ENCODE data around the gene CYP4A22.
"Not testable (repeated sequence)": the region's sequence is repeated elsewhere in the genome, so short reads cannot be mapped to it uniquely, and the experiment has no call there.

The CYP4A22 gene

GRCh38 chr1:47184822-47185677 lies 47.8 kb downstream of the CYP4A22 start:
- no peak for DNase-seq (ENCODE audit: low spot score)

- no peak for DNase-seq (ENCODE audit: low spot score)
These were observed 49.3 kb downstream of the CYP4A22 start for GRCh38 chr1:47186267-47187185.

DNA sequence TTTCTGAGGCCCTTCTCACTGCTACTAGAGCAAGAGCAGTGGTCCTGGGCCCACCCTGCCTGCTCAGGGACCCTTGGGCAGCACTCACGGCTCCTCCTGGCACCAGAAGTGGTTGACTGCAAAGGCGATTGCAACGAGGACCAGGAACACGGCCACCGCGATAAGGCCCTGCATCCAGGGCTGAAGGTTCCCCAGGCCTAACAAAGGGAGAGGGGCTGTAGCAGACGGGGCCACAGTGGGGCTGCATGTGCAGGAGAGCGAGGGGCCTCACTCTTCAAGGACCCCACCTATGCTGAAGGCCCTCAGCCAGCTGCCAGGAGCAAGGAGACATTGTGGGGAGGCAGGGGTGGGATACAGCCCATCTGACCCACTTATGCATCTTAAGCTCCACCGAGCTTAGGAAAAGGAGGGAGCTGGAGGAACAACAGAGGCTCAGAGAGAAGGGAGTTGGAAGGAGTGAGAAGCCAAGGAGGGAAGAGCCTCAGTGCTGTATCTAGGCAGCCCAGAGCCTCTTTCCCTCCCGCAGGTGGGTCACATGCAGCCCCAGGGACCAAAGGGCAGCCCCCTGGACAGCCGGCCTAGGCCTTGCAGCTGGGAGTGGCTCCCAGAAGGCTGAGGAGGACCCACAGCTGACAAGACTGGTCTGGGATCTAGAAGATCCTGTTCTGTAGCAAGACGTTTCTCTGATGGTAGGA lies 50.1 kb downstream of the CYP4A22 start:
- no peak for DNase-seq (ENCODE audit: low spot score)

DNA sequence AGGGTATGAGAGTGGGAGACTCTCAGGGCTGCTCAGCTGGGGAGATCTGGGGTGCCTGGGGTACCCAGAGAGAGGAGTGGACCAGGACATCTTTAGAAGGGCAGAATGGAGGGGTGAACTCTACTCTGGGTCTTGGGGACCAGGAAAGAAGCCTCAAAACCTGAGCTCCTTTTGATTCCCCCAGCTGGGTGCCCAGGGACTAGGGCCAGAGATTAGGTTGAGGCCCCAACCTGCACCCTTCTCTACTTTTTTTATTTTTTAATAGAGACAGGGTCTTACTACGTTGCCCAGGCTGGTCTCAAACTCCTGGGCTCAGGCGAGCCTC lies 50.6 kb downstream of the CYP4A22 start:
- DNase-seq (ENCODE audit: low spot score) = no peak

GRCh38 chr1:47188791-47189785 lies 51.8 kb downstream of the CYP4A22 start:
- DNase-seq (ENCODE audit: low spot score) = no peak

DNA sequence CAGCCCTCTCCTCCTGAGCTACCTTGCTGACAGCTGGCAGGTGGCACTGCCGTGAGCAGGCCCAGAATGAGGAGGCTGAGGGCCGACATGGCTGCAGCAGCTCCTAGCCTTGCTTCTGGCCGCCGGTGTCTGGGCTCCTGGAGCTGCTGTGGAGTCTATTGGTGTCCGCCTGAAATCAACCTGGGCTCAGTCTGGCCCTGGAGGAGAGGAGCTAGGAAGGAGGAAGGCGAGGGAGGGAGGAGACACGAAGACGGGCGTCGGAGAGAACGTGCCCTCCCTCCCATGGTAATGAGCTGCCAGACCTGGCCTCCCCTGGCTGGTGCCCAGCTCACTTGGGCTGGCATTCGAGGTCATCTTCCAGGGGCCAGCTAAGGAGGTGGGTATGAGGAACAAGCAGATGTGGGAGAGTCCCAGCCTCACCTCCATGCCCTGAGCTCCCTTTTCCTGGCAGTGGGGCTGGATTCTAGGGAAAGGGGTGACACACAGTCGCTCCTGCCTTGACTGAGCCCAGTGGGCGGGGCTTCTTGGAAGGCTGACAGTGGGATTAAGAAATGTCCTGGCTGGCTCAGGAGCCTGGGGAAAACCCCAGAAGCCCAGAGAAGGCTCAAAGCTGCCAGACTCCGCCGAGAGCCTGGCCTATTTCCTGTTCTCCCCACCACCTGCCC lies 52.7 kb downstream of the CYP4A22 start, which contains the start of gene PDZK1IP1:
Gene PDZK1IP1 (minus strand): TSS at position 193 of the 665 bp plus-strand sequence. CDS start 104 bp downstream, at position 89.
- no peak for DNase-seq (ENCODE audit: low spot score)

GRCh38 chr1:47190509-47190855 lies 53.2 kb downstream of the CYP4A22 start:
- no peak for DNase-seq (ENCODE audit: low spot score)

GRCh38 chr1:47190857-47191256 lies 53.6 kb downstream of the CYP4A22 start:
- DNase-seq (ENCODE audit: low spot score) = no peak

GRCh38 chr1:47191940-47192457 lies 54.8 kb downstream of the CYP4A22 start:
- no peak for DNase-seq (ENCODE audit: low spot score)

GRCh38 chr1:47192458-47193384 lies 55.5 kb downstream of the CYP4A22 start:
- peak; percentile 66 for DNase-seq (ENCODE audit: low spot score)

GRCh38 chr1:47193496-47193895 lies 56.3 kb downstream of the CYP4A22 start:
- not testable (repeated sequence) for DNase-seq (ENCODE audit: low spot score)

- DNase-seq (ENCODE audit: low spot score) = no peak
These were observed 57.1 kb downstream of the CYP4A22 start for GRCh38 chr1:47194311-47194710.

GRCh38 chr1:47195981-47196380 lies 58.7 kb downstream of the CYP4A22 start:
- not testable (repeated sequence) for DNase-seq (ENCODE audit: low spot score)

DNA sequence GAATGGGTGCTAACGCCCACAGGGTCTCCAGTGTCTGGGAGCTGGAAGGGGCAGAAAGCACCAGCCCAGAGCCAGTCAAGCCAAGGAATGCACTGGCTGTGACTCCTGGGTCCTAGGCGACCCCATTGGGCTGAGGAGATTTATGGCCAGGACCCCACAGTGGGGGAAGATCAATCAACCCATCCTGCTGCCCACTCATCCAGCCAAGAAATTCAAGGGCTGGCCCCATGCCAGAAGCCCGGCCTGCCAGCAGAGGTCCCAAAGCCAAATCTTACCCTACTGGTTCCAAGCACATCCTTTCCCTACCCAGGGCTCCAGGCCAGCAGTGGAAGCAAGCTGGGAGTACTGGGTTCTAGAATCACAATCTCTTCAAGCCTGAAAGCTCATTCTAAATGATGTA lies 59.4 kb downstream of the CYP4A22 start:
- DNase-seq (ENCODE audit: low spot score) = no peak

DNA sequence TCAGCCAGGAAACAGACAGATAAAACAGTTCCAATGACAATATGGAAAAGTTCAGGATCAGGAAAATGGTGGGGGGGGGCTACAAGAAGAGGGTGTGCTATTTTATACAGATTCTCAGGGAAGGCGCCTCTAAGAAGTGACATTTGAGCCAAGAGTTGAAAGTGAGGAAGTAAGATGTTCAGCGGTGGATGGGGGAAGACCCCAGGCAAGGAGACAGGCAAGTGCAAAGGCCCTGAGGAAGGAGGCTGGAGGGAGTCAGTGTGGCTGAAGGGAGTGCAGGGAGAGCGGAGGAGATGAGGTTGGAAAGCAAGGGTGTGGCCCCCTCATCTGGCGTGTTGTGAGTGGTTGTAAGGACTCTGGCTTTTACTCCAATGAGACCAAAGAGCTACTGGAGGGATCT lies 61.0 kb downstream of the CYP4A22 start:
- no peak for DNase-seq (ENCODE audit: low spot score)
